Measurements from ENCODE around the gene JSRP1.
"Not testable (repeated sequence)": the region's sequence is repeated elsewhere in the genome, so short reads cannot be mapped to it uniquely, and the experiment has no call there.

JSRP1 gene

GRCh38 chr19:2282062-2282861, 26.0 kb upstream of the JSRP1 start, which contains the start of gene PEAK3:
Gene PEAK3, minus strand, starts transcription at chr19:2282175. Its CDS starts 1,244 bp downstream, at chr19:2280931.
- DNase-seq: no peak

- not testable (repeated sequence) for DNase-seq
Measured at GRCh38 chr19:2281265-2282061, 25.2 kb upstream of the JSRP1 start.

- DNase-seq: no peak
Measured at GRCh38 chr19:2280633-2281264, 24.5 kb upstream of the JSRP1 start.

- no peak for DNase-seq
Measured at GRCh38 chr19:2278459-2279158, 22.4 kb upstream of the JSRP1 start.

- no peak for DNase-seq
Measured at GRCh38 chr19:2277138-2277537, 20.9 kb upstream of the JSRP1 start.

GRCh38 chr19:2276429-2276986, 20.3 kb upstream of the JSRP1 start:
- DNase-seq: no peak

- no peak for DNase-seq
Measured at GRCh38 chr19:2275588-2276428, 19.6 kb upstream of the JSRP1 start.

- DNase-seq: no peak
Measured at GRCh38 chr19:2274931-2275535, 18.8 kb upstream of the JSRP1 start.

- DNase-seq: no peak
Measured at GRCh38 chr19:2274185-2274711, 18.0 kb upstream of the JSRP1 start.

- DNase-seq: peak; percentile 76
Measured at GRCh38 chr19:2273356-2274184, 17.4 kb upstream of the JSRP1 start.

- no peak for DNase-seq
Measured at GRCh38 chr19:2271234-2272103, 15.3 kb upstream of the JSRP1 start.

- DNase-seq: peak; percentile 65
Measured at GRCh38 chr19:2270423-2271233, 14.4 kb upstream of the JSRP1 start.

- no peak for DNase-seq
Measured at GRCh38 chr19:2270157-2270422, 13.9 kb upstream of the JSRP1 start.

- peak; percentile 98 for DNase-seq
Measured at GRCh38 chr19:2269244-2270156, 13.3 kb upstream of the JSRP1 start.

- no peak for DNase-seq
Measured at GRCh38 chr19:2268861-2269243, 12.6 kb upstream of the JSRP1 start.

- DNase-seq: no peak
Measured at GRCh38 chr19:2268480-2268830, 12.2 kb upstream of the JSRP1 start.

Data from activated gamma-delta T cell (primary cell).